Activated CD4-positive, alpha-beta T cell treated with anti-CD3 and anti-CD28 coated beads, Interleukin-2, amount 50 U/mL, for 16 hours (primary cell): Measurements from ENCODE around the gene NFKBIA.
A peak's percentile ranks its signal among the peaks of the same experiment; 100 is the strongest.
"Not testable (repeated sequence)": the region's sequence is repeated elsewhere in the genome, so short reads cannot be mapped to it uniquely, and the experiment has no call there.

Experiments
- DNase-seq: peaks from one replicate; pipeline ENCODE4 v3.0.0-alpha.2; 2020

Gene NFKBIA

DNA sequence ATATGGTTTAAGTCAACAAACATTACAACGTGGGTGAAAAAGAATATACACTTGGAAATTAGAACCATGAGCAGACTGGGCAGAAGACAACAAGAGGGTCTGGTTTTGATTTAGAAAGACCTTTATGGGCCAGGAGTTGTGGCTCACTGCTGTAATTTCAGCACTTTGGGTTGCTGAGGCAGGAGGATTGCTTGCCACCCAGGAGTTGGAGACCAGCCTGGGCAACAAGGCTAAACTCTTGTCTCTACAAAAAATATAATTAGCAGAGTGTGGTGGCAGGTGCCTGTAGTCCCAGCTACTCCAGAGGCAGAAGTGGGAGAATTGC is 2.7 kb upstream of the NFKBIA start:
- no peak for DNase-seq

DNA sequence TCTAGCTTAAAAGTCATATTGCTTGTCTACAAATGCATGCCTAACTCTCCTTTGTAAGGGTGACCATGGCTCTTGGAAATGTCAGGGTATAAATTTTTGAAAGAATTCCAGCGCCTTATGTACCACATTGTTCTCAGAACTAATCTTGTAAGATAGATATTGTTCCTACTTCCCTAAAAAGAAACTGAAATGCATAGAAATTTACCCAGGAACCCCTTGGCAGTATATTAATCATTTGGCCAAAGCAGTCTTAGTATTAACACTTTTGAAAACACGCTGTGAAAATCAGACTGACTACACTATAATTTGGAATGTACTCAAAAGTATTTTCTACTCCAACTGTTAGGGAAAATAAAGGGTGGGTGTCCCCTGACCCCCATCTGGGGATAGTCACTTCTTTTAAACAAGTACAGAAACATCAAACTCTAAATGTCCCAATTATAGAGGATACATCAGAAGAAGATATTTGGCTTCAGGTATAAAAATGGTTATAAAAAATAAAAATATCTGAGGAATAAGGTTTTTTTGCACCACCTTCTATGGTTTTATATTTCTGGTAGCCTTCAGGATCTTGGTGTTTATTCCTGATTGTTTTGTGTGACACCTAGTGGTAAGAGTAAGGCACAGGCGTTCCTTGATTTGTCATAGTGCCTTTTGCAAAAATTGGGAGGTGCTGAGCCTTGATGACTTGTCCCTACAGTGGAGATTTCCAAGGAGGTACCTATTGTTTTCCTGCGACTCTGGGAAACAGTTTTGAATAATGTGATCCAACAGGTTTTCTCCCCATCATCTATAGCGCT is 2.2 kb upstream of the NFKBIA start:
- peak; percentile 62 for DNase-seq

DNA sequence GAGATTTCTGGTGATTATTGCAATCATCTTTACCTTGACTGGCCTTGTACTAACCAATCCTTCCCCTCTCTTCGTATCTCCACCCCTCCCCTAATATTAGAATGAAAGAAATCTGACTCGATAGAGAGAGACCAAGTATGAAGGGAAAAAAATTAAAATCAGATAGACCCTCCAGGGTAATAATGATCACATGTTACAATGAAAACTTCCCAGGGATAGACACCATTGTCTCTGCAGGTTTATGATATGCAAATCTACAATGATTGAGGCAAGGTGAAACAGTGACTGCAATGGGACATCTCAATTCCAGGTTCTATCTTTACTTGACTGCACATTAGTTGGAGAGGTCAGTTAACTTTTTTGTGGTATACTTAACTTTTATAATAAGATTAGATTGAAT is 1.5 kb upstream of the NFKBIA start:
- DNase-seq, result no peak

DNA sequence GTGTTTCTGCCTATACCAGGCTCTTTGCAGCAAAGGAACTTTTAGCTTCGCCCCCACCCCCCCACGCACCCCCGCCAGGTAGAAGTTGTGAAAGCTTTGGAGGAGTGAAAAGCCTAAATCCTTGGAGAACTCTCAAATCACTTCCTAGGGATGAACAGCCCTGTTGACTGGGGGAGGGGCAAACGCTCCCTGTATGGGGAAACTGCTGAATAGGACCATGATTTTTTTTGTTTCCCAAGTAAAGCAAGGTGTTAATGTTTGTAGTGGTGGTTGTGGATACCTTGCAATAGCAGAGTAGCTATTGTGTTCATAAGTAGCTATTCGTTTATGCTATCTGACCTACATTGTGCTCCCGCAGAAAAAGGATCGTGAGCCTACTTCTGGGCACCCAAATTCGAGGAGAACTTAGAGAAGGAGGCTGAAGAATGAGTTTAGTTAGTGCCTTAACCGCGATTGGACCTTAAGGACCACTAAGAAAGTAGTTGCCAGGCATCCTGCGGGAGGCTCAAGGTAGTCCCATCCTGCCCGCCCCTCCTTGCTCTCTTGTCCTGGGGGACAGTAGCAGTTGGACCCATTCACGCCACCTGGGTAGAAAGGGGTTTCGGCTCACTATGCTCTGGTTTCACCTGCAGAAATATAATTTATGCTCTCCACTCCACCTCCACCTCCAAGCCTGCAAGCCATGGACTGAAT is 901 bp upstream of the NFKBIA start:
- no peak for DNase-seq

DNA sequence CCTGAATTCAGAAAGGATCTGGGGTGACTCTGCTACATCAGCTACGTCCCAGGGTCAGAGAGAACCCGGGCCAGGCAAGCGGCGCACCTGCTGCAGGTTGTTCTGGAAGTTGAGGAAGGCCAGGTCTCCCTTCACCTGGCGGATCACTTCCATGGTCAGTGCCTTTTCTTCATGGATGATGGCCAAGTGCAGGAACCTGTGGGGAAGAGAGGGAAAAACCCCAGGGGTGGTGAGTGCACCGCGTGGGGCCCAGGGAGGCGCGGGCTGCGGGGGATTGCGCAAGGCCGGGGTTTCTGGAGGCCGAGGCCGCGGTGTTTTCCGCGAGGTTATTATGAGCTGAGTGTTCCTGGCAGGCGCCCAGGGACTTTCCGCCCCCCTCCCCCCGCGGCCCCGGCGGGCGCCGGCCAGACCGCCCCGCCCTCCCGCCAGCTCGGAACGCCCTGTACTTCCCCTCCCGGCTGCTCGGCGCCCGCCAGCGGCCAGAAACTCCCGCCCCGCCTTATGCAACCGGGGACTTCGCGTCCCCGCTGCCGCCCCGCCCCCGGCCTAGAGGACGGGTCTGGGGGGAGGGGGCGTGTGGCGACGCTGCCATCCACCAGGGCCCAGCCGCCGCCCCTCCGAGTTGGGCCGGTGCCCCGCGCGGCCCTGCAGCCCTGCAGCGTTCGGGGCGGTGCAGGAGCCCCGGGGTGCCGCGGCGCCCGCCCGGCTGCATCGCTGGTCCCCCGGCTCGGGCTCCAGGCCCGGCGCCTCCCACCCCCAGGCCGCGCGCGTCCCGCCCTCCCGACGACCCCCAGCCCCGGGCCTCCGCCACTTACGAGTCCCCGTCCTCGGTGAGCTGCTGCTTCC is 723 bp downstream of the NFKBIA start:
- peak; percentile 96 for DNase-seq

DNA sequence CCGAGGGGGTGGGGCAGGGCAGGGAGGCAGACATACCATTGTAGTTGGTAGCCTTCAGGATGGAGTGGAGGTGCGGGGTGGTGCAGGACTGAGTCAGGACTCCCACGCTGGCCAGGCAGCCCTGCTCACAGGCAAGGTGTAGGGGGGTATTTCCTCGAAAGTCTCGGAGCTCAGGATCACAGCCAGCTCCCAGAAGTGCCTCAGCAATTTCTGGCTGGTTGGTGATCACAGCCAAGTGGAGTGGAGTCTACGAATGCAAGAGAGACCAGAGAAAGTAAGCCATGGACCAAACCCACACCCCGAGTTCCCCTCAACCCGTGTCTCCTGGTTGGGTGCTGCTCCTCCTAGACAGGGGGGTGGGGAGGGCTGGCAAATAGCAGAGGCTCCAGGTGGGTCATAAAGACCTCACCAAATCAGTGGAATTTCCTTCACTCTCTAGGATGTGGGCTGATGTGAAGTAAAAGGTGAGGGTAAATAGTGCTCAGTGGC is 1.4 kb downstream of the NFKBIA start:
- peak; percentile 44 for DNase-seq

DNA sequence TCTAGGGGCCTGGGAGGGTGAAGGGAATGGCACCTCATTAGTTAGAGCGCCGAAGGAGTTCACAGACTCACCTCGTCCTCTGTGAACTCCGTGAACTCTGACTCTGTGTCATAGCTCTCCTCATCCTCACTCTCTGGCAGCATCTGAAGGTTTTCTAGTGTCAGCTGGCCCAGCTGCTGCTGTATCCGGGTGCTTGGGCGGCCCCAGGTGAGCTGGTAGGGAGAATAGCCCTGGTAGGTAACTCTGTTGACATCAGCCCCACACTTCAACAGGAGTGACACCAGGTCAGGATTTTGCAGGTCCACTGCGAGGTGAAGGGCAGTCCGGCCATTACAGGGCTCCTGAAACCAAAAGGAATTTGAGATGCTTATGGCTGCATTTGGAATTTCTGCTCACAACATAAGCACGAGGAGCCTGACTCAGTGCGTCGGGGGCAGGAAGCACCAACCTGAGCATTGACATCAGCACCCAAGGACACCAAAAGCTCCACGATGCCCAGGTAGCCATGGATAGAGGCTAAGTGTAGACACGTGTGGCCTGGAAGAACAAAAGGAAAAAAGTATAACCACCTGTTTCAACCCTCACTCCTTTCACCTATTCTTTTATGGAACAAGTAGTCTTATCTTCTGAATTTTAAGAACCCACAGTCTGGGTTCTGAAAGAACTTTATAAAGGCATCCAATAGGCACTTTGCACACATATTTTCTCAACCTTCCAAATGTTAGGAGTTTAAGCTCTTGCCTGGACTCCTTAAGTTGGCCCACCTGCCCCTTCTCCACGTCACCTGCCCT is 2.0 kb downstream of the NFKBIA start:
- peak; percentile 55 for DNase-seq

DNA sequence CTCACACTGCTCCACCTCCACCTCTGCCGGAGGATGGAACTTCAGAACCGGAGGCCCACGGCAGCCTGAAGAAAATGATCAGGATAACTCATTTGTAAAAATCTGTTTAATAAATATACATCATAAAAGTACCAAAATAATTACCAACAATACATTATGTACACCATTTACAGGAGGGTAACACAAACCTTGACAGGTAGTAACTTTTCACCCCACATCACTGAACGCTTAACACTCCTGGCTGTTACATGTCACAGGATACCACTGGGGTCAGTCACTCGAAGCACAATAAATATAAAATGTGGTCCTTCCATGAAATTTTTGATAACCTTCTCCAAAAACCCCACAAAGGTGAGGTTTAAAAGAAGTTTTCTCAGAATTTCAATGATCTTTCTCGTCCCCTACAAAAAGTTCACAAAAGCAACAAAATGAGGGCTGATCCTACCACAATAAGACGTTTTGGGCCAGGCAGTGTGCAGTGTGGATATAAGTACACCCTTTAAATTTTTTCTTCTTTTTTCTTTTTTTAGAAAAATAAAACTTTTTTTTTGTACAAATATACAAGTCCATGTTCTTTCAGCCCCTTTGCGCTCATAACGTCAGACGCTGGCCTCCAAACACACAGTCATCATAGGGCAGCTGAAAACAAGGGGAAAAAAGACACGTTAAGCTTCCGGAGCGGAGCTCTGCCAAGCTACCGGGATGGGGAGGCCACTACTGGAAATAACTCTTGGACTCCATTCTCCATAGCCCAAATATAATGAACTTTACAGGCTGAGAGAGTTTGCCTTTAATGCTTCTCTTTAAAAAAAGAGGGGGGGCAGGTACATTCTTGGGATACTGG is 2.9 kb downstream of the NFKBIA start:
- no peak for DNase-seq

DNA sequence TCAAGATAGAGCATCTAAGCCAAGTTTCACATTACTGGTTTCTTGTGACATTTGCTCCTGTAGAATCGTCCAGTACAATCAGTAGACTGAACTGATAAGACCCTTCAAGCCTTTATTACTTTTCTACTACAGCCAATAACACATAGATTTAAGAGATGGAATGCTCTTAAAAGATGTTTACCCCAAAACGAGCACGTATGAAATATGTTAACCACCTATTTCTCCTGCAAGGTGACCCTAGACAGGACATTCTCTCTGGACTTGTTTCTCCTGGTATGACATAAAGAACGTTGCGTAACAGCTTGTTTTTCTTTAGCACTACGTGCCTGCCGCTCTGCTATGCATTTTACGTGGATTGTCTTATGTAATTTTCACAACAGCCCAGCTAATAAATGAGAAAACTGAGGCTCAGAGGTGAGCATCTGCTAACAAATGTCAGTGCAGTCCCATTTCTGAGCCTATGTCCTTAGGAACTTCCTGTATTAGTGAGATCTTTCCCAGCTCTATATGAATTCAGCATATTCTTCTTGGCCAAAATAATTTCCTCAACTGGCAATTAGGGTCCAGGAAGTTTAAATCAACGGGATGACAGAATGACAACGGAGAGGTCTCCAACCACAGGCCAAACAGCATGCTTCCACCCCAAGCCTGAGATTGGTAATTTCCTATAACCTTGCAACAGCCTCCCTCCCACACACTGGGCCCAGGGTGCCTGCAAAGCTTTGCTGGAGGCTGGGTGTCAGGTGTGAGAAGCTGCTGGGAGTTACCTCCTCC is 3.7 kb downstream of the NFKBIA start:
- DNase-seq, result peak; percentile 60

DNA sequence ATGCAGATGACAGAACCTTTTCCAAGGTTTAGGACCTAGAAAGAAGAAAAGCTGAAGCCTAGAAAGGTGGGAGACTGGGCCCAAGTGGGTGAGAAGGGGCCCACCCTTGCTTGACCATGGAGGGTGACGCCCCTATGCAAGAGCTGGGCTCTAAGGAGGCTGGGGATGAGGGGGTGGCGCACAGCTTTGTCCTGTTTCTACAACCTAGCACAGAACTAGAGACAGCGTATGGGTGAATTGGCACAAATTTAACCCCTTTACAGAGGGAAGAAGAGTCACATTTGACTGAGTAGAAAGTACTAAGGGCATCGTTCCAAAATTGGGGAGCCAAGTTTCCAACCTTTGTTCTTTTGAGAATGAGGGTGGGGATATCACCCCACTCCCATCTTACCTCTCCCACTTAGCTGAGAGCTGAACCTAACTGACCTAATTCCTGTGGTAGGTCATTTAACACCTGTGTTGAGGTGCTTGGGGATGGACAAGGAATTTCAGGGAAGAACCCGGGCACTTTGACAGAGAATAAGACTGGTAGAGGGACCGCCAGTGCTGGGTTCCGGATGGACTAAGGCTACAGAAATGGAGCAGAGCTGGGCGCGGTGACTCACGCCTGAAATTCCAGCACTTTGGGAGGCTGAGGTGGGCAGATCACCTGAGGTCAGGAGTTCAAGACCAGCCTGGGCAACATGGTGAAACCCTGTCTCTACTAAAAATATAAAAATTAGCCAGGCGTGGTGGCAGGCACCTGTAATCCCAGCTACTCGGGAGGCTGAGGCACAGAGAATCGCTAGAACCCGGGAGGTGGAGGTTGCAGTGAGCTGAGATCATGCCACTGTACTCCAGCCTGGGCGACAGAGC is 5.2 kb downstream of the NFKBIA start:
- DNase-seq, result no peak

DNA sequence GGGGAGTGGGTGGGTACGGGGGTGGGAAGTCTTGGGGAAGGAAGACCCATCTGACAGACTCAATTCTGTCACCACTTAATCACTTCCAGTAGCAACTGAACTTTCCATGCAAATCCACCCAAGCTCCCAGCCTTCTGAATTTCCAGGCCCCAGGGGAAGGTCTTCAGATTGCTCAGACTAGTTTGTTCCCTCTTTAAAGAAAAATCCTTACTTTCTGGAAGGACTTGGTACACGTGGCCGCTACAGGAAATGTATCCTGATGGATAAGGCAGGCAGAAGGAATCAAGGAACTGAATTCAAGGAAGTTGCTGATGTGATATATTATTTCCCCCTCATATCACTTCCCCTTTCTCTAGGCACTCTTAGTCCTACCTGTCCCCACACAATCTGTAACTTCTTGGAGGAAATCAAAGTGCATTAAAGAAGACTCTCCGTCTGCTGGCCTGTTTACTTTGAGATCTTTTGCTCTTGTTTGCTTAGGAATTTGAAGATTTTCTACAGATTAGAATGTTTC is 6.4 kb downstream of the NFKBIA start:
- no peak for DNase-seq

DNA sequence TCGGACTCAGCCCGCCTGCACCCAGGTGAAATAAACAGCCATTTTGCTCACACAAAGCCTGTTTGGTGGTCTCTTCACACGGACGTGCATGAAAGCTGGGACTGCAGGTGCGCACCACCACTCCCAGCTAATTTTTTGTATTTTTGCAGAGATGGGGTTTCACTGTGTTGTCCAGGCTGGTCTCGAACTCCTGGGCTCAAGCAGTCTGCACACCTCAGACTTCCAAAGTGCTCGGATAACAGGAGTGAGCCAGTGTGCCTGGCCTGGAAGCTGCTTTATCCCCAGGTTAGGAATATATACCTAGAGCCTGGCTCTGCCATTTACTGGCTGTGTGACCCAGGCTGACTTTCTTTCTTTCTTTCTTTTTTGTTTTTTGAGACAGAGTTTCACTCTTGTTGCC is 7.9 kb downstream of the NFKBIA start:
- DNase-seq, result not testable (repeated sequence)

DNA sequence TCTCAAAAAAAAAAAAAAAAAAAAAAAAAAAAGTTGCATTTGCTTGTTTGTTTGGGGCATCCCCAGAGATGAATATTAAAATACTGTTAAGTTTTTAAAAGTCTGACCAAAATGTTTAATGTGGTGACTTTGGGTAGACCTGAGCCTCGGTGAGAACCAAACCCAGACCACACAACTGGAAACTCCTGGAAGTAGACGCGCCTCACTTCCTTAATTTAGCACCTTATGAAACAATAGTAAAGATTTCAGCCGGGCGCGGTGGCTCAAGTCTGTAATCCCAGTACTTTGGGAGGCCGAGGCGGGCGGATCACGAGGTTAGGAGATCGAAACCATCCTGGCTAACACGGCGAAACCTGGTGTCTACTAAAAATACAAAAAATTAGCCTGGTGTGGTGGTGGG is 9.3 kb downstream of the NFKBIA start:
- no peak for DNase-seq

DNA sequence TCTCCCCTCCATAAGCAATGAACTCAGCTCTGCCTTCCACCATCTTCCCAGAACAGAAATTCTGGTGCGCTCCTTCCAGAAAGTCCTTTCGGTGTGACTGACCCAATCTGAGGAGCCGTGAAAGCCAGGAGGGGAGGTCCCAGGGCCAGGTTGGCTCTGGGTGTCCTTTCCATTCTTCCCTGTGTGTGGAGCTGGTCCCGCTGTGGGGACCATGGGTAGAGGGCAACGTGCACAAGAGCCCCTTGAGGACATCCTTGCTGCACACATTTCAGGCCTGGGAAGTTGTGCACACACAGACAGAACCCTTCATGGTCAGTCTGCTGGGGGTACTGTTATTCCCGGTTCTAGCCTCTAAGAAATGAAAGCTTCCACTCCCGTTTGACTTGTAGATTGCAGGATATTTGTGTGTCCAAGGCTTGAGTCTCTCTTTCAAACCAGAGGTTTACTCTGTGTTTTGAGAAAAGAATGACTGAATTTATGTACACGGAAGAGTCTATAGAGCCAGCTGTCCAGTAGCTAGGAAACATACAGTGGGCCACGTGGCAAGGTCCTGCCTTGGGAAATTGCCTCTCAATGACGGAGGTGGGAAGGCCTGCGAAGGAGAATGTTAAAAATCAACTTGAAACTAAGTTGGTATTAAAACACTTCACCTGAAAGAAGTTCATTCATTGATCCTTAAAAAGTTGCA is 10.1 kb downstream of the NFKBIA start:
- DNase-seq, result no peak

DNA sequence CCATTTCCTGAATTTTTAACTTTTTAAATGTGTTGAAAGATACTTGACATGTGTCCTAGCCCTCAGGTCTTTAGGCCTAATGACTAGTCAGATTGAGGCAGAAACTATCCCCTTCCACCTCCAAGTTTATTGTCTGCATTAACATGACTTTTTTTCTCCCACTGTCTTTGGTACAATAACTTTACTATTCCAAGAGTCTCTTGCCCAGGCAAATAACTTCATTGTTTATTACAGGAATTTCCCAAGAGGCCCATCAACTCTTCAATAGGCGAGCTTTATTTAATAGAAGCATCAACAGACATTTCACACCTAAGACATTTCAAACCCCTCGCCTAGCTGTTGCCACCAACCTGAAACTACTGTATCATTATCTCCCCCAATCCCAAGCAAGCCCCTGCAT is 10.7 kb downstream of the NFKBIA start:
- no peak for DNase-seq

DNA sequence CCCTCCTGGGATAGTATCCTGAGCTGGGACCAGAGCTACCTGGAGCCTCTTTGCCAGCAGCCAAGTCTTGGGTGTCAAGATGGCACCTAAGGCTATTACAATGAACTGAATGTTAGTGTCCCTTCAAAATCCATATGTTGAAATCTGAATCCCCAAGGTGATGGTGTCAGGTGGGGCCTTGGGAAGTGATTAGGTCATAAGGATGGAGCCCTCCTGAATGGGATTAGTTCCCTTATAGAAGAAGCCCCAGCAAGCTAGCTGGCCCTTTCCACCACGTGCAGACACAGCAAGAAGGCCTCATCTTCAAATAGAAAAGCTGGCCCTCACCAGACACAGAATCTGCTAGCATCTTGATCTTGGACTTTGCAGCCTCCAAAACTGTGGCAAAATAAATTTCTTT is 12.4 kb downstream of the NFKBIA start:
- DNase-seq, result no peak

DNA sequence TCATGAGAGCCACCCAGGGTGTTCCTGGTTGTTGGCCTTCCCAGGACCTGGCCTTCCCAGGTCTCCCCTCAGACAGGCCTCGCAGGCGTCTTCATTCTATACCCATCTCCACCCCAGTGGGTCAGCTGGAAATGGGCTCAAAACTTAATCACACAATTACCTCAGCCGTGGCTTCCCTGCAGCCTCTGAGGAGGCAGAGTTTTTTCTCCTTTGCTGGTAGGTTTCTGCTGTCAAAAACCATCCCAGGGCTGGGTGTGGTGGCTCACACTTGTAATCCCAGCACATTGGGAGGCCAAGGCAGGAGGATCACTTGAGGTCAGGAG is 13.2 kb downstream of the NFKBIA start:
- DNase-seq, result no peak

DNA sequence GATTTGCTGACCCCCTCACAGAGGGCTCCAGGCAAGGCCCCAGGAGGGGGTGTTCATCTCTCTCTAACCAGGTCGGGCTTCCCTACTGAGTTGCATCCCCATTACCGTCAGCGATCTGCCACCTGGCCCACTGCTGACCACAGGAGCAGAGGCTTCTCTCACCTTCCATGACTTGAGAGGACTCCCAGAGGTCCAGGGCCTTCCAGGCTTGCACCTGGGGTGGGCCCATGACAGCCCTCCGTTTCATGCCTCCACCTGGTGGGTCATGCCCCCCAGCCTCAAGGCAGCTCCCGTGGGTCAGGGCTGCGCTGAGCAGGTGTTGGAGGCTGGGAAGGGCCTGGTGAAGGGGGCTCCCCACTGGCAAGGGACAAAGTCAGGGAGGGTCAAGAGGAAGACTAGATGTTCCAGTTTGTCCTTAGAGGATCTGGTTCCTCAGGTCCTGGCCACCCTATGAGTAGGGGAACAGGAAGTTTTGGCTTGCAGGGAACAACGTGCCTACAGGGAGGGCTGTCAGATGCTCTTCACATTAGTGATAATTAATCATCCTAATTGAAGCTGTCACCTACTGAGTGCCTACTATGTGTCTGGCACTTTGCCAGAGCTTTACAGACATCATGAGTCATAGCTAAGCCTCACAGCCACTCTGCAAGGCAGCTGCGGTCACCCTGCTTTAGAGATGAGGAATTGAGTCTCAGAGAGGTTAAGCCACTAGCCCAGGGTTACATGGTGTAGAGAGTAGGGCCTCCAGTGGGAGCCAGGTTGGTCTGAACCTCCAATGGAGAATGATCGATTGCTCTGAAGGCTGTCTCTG is 13.8 kb downstream of the NFKBIA start:
- DNase-seq, result peak; percentile 54

DNA sequence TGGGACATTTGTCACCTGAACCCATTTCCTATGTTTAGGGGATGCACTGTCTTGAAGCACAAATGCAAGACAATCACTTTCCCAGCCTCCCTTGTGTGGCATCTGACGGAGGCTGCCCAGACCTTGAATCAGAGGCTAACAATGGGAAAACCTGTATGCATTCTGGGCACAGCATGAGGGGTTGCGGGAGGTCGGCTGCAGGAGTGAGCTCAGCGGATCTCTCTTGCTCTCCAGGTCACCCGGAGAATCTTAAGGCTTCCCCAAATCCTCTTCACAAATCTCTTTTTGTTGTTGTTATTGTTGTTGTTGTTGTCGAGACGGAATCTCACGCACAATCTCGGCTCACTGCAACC is 15.3 kb downstream of the NFKBIA start:
- DNase-seq, result no peak
